Measurements from ENCODE around the gene FRMD1. TPM values are rescaled to one million over a fixed set of nuclear protein-coding genes. Genes with fewer than 3 reads are reported as not detected.

The FRMD1 gene
- total and polyA plus RNA-seq, 7 donors: 0.01 to 2.9 (median 0.25) TPM

DNA sequence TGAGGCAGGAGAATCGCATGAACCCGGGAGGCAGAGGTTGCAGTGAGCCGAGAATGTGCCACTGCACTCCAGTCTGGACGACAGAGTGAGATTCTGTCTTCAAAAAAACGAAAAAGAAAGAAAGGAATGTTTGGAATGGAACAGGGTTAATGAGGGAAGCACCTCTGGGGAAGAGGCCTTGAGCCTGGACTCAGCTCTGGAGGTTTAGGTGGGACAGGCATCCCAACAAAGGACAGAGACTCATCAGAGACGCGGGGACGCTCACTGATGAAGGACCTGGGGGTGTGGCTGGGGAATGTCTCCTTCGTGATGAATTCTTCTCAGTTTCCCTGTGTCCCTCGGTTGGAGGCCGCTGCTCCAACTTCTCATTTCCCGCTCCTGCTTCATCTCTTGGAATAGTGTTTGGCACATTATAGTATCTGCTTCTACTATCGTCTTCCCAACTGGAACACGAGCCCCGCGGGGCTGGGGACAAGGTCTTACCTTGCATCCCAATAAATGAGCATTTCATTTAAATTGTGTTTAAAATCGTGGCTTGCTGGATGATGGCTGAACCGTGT, 54.0 kb downstream of the FRMD1 start:
- Histone ChIP-seq H3K9me3 (no peaks in the 10 kb centered on the region), H3K4me3 (no peak overlapping the region), H3K27me3 (ENCODE audit: insufficient read depth in 3 of 3, low read length in 2 of 3) (no peaks in the 10 kb centered on the region), H3K27ac (no peak overlapping the region), H3K4me1 (no peaks in the 10 kb centered on the region), H3K36me3 (ENCODE audit: insufficient read depth in 1 of 2, low read depth in 1 of 2) (no peaks in the 10 kb centered on the region)
- intact Hi-C loops (cut with DNase I): no loop called here
- no peak for DNase-seq
- ATAC-seq: no peak
- TF ChIP-seq CTCF (IDR thresholded peaks at IDR 0.05): no peak
- 85 to 88% (median 86%) methylated on average over 18 of the region's 18 CpGs for WGBS, 3 donors

DNA sequence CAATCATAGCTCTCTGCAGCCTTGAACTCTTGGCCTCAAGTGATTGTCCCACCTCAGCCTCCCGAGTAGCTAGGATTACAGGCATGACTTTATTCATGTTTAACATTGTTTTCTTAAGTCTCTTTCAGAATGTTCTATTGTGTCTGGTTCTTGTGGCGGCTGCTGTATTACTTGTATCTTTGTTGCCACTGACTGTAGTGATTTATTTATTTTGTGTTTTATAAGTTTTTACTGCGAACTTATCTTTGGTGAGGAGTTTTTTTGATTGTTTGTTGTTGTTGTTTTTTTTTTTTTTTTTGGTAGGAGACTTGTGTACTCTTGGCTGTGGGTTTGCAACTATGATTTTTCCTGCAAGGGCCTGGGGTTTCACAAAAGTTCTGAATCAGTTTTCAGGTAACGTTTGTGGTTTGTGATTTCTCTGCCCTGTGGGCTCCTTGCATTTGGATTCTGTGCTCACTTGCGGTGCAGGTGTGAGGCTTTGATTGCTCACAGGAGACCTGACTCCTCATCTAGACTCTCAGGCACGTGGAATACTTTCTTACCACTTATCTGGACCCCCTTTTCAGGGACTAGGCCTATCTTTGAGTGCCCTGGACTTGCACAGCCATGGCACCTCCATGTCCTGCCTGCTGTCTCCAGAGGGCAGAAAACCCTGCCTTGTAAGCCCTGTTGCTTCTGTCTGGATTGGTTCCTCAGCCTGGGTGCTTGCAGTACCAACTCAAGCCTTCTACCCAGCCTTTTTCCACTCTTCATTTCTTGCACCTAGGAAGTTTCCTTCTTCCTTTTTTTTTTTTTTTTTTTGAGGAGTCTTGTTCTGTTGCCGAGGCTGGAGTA, 56.3 kb downstream of the FRMD1 start:
- Histone ChIP-seq H3K4me1 (no peaks in the 10 kb centered on the region), H3K27ac (no peak overlapping the region), H3K4me3 (no peak overlapping the region), H3K9me3 (no peaks in the 10 kb centered on the region), H3K27me3 (ENCODE audit: insufficient read depth in 3 of 3, low read length in 2 of 3) (peaks cover 0 to 4% (median 1%) of the 10 kb centered on the region in 3 donors), H3K36me3 (ENCODE audit: insufficient read depth in 1 of 2, low read depth in 1 of 2) (no peaks in the 10 kb centered on the region)
- DNase-seq: no peak
- no peak for ATAC-seq
- intact Hi-C loops (cut with DNase I): no loop called here
- WGBS, 3 donors: 79 to 87% (median 87%) methylated on average over 7 of the region's 7 CpGs
- no peak for TF ChIP-seq CTCF (IDR thresholded peaks at IDR 0.05)

DNA sequence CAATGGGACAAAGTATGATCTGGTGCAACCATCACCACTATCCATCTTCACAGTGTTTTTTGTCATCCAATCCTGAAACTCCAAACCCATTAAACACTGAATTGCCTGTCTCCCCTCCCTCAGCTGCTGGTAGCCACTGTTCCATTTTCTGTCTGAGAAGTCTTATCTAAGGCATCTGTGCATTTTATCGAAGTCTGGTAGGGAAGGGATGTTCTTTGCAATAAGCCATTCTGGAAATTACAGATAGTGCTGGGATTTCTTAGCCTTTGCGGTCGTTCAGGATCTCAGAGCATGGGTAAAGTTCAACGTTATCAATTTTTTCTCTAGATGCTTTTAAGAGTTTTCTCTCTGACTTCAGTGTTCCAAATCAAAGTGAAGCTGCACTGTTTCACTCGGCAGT, 57.4 kb downstream of the FRMD1 start:
- intact Hi-C loops (cut with DNase I): no loop called here
- DNase-seq (no peak), ATAC-seq (no peak)
- WGBS, 3 donors: 74 to 80% (median 77%) methylated on average over 5 of the region's 5 CpGs
- Histone ChIP-seq H3K4me1 (no peaks in the 10 kb centered on the region), H3K36me3 (ENCODE audit: insufficient read depth in 1 of 2, low read depth in 1 of 2) (no peaks in the 10 kb centered on the region), H3K4me3 (no peak overlapping the region), H3K27ac (no peak overlapping the region), H3K9me3 (no peaks in the 10 kb centered on the region), H3K27me3 (ENCODE audit: insufficient read depth in 3 of 3, low read length in 2 of 3) (peaks cover 0 to 13% (median 4%) of the 10 kb centered on the region in 3 donors)
- no peak for TF ChIP-seq CTCF (IDR thresholded peaks at IDR 0.05)

GRCh38 chr6:168020242-168020641, 58.8 kb downstream of the FRMD1 start:
- no peaks in the 10 kb centered on the region for H3K9me3 ChIP-seq
- H3K27me3 ChIP-seq (ENCODE audit: insufficient read depth in 3 of 3, low read length in 2 of 3): peaks cover 0 to 18% (median 7%) of the 10 kb centered on the region in 3 donors
- WGBS, 3 donors: 84 to 88% (median 88%) methylated on average over 8 of the region's 8 CpGs
- no peak overlapping the region for H3K4me3 ChIP-seq
- no peak overlapping the region for H3K27ac ChIP-seq
- no peak for TF ChIP-seq CTCF (IDR thresholded peaks at IDR 0.05)
- ATAC-seq (no peak), DNase-seq (no peak)
- intact Hi-C loops (cut with DNase I): no loop called here
- H3K36me3 ChIP-seq (ENCODE audit: insufficient read depth in 1 of 2, low read depth in 1 of 2): no peaks in the 10 kb centered on the region
- H3K4me1 ChIP-seq: no peaks in the 10 kb centered on the region

Measured in psoas muscle (tissue), 8 donors.